GM12892 (cell line): ENCODE data around the gene C10orf90.

Source experiments
- DNase-seq: peaks from one replicate; pipeline ENCODE4 v3.0.0; 2011; ENCODE audit not compliant: insufficient read length
- FAIRE-seq: peaks from 2 replicates; lab custom pipeline; 2011; peaks lifted over from hg19 to GRCh38; lab: Jason Lieb, UNC
- POLR2A ChIP-seq: IDR thresholded peaks from 2 replicates; pipeline ENCODE4 v1.6.1; 2011; ENCODE audit warnings: low read depth, low read length, control low read depth
- POLR2AphosphoS5 ChIP-seq: IDR thresholded peaks from 2 replicates; pipeline ENCODE4 v1.6.1; 2011; ENCODE audit warnings: low read depth, low read length, control low read depth
- TAF1 ChIP-seq: IDR thresholded peaks from 2 replicates; pipeline ENCODE4 v1.6.1; 2011; ENCODE audit warnings: low read depth, mild to moderate bottlenecking, control low read depth, low read length, borderline replicate concordance

The C10orf90 gene

GRCh38 chr10:126459878-126460481, 210.5 kb downstream of the C10orf90 start:
- FAIRE-seq: no peak
- no peak for DNase-seq

GRCh38 chr10:126459032-126459831, 211.3 kb downstream of the C10orf90 start:
- DNase-seq: no peak
- FAIRE-seq: no peak
- no peak for TF ChIP-seq POLR2A
- TF ChIP-seq POLR2AphosphoS5: no peak
- TF ChIP-seq TAF1: no peak

More at GRCh38 chr10:126459878-126460481, 210.5 kb downstream of the C10orf90 start:
- no peak for TF ChIP-seq TAF1
- TF ChIP-seq POLR2A: no peak
- no peak for TF ChIP-seq POLR2AphosphoS5

- DNase-seq: no peak
- no peak for TF ChIP-seq POLR2A
- no peak for TF ChIP-seq TAF1
- TF ChIP-seq POLR2AphosphoS5: no peak
- no peak for FAIRE-seq
Measured at GRCh38 chr10:126458466-126458865, 212.0 kb downstream of the C10orf90 start.

GRCh38 chr10:126456632-126457031, 213.9 kb downstream of the C10orf90 start:
- TF ChIP-seq POLR2A: no peak
- no peak for TF ChIP-seq POLR2AphosphoS5
- TF ChIP-seq TAF1: no peak
- no peak for DNase-seq
- no peak for FAIRE-seq

- no peak for FAIRE-seq
- DNase-seq: no peak
- TF ChIP-seq TAF1 (no peak), POLR2AphosphoS5 (no peak), POLR2A (no peak)
Measured at GRCh38 chr10:126455766-126456405, 214.6 kb downstream of the C10orf90 start.

- TF ChIP-seq POLR2A (no peak), TAF1 (no peak), POLR2AphosphoS5 (no peak)
- FAIRE-seq (no peak), DNase-seq (no peak)
Measured at GRCh38 chr10:126455036-126455765, 215.3 kb downstream of the C10orf90 start.

GRCh38 chr10:126454045-126454751, 216.3 kb downstream of the C10orf90 start:
- TF ChIP-seq TAF1 (no peak), POLR2A (no peak), POLR2AphosphoS5 (no peak)

GRCh38 chr10:126452245-126452644, 218.2 kb downstream of the C10orf90 start:
- FAIRE-seq (no peak), DNase-seq (no peak)
- TF ChIP-seq POLR2A: no peak
- no peak for TF ChIP-seq POLR2AphosphoS5
- no peak for TF ChIP-seq TAF1

More at GRCh38 chr10:126454045-126454751, 216.3 kb downstream of the C10orf90 start:
- no peak for DNase-seq
- FAIRE-seq: no peak

- no peak for DNase-seq
- TF ChIP-seq TAF1: no peak
- no peak for TF ChIP-seq POLR2AphosphoS5
- TF ChIP-seq POLR2A: no peak
- no peak for FAIRE-seq
Measured at GRCh38 chr10:126448091-126448490, 222.4 kb downstream of the C10orf90 start.

- no peak for DNase-seq
- no peak for FAIRE-seq
- TF ChIP-seq TAF1 (no peak), POLR2A (no peak), POLR2AphosphoS5 (no peak)
Measured at GRCh38 chr10:126439942-126440341, 230.6 kb downstream of the C10orf90 start.

GRCh38 chr10:126438407-126438783, 232.1 kb downstream of the C10orf90 start:
- FAIRE-seq (no peak), DNase-seq (no peak)
- TF ChIP-seq POLR2AphosphoS5: no peak
